ENCODE measurements around the gene ARHGEF16.

Gene ARHGEF16

DNA sequence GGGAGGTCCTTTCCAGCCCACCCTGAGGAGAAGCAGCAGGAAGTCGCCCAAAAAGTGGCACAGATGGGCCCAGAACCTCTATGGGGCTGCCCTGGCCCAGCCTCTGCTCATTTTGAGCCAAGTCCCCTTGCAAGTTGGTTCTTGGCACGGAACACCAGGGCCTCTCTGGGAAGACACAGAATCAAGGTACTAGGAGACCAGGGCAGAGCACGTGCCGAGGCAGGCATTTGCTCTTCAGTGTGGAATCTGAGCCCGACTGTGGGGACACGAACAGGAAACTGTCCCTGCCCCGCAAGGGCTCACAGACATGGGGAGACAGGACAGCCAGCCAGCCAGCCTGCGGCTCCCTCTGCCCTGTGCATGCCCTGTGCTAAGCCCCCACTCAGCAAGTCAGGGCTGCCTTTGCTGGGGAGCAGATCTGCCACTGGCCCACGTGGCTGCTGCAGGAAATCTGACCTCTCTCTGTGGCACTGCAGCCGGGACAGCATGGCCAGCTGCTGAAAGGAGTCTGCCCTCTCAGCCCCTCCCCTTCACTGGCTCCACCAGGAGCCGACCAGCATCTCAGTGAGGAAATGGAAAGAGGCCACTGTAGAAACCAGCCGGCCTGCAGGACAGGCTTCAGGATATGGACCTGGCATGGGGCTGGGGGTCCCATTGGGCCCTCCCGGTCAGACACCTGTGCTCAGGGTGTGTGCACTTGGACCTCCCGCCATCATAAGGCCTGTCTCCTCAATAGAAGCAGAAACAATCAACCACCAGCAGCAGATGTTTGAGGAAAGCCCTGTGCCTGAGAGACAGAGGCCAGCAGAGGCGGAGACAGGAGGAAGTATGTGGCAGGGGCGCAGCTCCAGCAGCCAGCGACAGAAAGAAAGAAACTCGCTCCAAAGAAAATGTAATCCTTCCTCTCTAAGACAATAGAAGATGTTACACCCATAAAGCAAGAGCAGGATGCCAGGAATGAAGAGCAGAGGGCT lies 3.7 kb downstream of the ARHGEF16 start:
- no peak for DNase-seq

DNA sequence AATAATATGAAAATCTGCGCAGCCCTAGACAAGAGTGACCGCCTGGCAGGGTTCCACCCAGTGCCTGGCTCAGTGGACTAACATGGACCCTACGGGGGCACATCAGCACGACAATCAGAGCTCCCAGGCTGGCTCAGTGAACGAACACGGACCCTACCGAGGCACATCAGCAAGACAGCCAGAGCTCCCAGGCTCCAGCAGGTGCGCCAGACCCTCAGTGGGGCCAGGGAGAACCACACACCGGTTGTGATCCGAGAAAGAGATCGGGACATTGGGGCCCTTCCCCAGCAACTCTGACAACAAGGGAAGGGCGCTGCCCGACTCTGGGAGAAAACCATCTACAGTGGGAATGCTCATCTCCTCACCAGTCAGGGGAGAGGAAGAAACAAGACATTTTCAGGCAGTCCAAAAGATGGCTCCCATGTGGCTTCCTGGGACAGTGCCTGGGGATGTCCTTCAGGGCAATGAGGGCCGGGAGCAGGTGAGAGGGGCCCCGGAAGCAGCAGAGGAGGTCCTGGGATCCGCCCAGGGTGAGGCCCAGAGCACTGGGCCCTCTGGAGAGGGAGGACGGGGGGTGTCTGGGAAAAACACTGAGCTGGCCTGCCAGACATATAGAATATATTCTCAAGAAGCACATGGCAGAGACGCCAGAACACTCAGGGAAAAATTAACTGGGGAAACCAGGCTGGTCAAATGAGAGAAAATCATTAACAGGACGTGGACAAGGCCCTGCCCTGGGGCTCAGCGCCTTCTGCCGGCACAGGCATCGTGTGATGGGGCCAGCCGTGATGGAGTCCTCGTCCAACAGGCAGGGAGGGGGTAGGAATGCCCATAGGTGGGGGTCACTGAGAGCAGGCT lies 4.8 kb downstream of the ARHGEF16 start:
- DNase-seq: no peak

DNA sequence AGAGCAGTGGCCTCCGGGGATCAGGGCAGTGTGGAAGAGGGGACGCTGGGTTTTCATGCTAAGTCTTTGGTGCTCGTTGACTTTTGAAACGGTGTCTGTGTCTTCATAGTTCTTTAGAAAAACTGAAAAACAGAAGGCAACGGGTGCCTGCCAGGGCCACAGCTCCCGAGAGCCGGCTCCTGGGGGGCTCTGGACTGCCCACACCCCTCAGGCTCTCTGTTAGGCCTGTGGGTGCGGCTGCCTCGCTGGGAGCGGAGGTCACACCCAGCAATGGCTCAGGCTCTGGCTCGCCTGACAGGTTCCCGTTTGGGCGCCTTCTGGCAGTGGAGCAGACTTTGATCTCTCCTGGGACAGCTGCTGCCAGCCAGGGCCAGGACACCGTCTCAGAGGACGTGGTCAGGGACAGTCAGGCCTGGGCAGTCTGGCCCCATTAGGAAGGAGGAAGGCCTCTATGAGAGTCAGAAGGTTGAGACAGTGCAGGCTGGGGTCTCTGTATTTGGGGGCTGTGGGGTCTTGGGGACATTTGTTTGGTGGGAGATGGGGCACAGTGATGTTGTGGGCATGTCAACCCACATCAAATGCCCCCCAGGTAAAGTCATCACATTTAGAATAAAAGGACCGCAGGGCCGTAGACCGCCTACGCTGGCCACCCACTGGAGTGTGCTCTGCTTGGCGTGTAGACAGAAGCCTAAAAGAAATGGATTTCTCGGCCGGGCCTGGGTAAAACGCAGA lies 5.6 kb downstream of the ARHGEF16 start:
- DNase-seq: no peak

DNA sequence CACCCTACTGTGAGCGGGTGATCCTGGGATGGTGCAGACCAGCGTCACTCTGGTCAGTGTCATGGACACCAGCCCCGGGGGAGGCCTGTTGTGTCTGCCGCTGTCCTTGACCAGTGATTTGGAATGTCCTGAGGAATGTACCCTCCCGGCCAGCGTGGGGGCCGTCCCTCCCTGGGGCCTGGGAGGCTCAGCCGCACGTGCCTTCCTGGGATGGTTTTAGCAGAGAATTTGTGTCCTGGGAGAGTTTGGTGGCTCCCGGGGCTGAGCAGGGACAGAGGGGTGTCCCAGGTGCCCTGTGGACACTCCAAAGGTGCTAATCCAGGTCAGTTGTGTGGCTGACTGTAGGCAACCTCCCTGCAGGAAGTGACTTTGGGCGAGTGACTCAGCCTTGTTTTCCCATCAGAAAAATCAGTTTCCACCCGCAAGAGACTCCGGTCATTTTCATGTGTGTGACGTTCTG lies 6.2 kb downstream of the ARHGEF16 start:
- no peak for DNase-seq

DNA sequence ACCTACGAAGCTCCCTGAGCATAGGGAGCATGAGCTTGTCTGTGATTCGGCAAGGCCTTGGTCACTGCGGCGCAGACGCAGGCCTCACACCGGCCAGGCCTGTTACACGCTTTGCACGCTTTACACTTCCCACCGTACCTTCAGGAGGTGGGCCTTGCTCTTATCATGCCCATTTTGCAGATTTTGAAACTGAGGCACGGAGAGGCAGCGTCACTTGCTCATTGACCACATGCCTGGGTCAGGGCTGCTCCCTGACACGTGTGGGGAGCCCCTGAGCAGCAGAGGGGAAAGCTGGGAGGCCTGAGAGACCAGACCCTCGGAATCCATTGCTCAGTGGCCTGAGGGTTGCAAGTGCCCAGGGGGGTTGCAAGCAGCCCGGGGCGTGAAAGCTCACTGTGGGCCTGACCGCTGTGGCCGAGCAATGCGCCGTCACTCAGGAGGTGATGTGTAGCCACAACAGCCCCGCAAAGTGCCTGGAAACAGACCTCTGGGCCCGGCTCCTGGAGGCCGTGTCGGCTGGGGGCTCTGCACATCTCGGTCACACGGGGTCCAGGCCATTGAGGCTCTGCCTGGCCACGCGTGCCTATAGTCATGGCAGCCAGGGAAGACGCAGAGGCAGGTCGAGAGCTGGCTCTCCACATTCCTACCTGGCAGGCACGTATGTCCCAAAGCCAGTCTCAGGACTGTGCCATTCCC lies 6.9 kb downstream of the ARHGEF16 start:
- no peak for DNase-seq

DNA sequence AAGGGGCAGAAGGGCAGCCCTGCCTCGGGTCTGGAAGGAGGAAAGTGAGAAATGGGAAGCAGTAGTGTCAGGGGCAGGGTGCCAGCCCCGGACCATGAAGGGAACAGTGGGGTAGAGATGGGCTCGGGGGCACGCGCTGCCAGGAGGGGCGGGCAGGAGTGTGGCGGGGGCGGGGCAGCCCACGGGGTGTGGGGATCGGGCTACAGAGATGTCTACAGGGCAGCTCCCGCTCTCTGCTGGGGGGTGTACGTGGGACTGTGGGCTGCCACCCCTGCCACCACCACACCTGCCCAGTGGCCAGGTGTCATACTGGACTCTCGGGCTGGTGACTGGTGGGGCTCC lies 7.4 kb downstream of the ARHGEF16 start:
- DNase-seq: no peak

DNA sequence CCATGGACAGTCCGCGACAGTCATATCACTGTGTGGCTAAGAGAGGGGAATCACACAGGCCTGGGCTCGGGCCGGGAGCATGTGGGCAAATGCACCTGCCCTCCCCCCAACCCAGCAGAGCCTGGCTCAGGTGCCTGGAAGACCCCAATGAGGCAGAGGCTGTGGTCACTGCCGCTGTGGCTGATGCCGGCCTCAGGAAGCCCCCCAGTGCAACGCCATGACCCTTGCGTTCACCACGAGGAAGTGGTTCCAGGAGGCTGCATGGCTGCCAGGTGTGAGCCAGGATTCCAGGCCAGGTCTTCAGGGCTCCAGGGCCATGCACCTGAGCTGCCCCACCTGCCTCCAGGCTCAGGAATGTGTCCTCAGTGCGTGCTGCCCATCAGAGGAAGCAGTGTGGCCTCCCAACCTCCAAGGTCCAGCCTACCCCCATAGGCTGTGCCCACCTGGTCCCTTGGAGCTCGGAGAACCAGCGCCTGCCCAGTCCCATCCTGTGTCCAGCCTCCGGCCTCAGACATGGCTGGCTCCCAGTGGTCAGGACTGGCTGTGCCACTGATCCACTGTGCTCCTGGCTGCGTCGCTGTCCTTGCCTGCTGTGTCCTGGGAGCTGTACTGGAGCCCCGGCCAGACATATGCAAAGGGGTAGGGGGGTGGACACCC lies 8.0 kb downstream of the ARHGEF16 start:
- no peak for DNase-seq

DNA sequence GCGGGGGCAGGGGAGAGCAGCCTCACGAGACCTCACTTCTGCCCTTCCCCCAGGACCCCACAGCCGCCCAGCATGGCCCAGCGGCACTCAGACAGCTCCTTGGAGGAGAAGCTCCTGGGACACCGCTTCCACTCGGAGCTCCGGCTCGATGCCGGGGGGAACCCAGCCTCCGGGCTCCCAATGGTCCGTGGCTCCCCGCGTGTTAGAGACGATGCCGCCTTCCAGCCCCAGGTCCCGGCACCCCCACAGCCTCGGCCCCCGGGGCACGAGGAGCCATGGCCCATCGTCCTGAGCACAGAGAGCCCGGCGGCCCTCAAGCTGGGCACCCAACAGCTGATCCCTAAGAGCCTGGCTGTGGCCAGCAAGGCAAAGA lies 8.5 kb downstream of the ARHGEF16 start:
- DNase-seq: no peak

DNA sequence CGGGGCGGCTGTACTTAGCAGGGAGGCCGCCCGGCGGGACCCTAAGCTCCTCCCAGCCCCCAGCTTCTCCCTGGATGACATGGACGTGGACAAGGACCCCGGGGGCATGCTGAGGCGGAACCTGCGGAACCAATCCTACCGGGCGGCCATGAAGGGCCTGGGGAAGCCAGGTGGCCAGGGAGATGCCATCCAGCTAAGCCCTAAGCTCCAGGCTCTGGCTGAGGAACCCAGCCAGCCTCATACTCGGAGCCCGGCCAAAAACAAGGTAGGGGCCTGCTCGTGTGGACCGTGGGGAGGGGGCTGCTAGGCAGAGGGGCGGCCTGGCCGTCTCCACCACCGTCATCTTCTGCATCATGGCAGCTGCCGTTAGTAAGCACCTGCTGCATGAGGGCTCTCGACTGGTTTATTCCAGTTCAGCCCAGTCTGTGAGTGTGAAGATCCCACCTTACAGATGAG lies 9.0 kb downstream of the ARHGEF16 start:
- DNase-seq: no peak

DNA sequence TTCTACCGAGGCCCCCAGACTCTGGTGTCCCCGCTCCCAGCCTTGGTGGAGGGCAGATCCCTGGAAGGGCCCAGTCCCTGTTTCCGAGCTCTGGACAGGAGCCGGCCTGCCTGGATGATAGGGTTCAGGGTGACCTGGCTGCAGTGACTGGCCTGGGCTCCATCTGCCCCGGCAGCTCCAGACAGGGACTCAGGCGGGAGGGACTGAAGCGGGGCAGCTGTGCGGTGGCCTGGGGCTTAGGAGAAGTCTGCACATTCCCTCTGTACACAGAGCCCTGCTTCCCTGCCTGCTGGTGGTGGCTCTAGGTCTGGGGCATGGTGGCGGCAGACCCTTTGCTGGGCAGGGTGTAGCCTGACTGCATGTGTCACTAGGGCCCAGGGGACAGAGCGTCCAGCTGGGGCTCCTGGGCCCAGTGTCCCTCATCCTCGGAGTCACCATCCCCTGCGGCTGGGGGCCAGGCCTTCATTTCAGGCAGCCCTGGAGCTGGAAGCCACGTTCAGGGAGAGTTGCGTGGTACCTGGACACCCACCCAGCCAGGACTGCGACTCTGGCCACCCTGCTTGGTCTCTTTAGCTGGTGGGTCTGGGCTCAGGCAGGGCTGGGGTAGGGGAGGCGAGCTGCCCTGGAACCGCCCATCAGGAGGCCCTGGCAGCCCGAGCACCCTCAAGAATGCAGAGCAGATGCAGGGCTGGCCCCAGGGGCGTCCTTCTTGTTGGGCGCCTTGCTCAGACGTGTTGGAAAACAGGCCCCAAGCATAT lies 9.6 kb downstream of the ARHGEF16 start:
- DNase-seq: no peak

DNA sequence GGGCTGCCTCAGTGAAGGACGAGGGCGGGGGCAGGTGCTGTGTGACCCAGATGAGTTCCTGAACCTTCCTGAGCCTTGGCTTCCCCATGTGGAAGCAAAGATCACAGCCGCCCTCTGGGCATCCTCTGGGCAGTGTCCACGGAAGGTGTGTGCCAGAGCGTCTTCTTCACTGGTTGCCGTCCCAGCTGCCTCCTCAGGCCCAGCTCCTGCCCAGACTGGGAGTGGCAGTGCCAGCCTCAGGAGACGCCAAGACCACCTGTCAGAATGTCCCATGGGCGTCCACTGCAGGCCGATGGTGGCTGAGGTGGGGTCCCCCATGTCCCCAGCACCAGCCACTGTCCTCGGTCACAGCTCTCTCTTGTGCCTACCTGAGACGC lies 10.2 kb downstream of the ARHGEF16 start:
- no peak for DNase-seq

DNA sequence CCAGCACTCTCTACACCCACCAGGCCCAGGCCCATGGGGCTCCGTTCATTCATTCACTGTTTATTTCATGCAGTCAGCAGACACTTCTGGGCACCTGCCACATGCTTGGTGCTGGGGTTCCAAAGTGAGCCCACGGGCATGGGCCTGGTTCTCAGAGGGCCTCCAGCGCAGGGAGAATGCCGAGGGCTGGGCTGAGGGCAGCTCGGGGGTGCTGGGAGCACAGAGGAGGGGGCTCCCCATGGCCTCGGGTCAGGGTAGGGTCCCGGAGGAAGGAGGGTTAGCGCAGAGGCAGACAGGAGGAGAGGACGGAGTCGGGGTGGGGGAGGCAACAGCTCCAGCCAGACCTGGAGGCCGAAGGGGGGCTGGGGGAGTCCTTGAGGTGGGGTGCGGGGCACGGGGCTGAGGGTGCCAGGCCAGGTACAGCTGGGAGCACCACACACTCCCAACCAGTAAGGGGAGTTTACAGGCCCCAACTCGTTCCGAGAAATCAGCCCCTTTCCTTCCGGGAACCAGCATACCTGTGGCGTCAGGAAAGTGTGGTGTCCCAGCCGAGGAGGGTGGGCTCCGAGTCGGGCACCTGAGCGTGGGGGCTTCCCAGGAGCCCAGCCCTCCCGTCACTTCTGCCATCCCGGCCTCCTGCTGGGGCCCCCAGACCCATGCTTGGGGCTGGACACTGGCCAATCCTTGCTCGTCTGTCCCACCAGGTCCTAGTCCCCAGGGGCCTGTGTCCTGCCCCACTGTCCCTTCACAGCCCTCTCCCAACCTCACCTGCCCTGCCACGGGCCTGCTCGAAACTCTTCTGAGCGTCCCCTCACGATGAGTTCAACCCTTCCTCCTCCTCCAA lies 10.8 kb downstream of the ARHGEF16 start:
- DNase-seq: no peak

DNA sequence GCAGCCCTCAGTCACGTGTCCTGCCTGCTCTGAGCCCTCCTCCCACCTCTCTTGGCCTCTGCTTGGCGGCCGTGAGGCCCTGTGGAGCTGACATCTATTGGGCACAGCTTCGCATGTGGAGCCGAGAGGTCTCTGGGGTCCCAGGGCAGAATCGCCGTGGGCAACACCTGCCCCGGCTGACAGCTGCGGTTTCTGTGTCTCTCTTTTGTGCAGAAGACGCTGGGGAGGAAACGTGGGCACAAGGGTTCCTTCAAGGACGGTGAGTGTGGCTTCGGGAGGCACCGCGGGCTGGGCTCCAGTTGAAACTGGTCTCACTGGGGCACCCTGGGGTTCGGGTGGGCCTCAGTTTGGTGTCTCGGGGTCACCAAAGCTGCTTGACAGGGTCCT lies 11.5 kb downstream of the ARHGEF16 start:
- DNase-seq: no peak

DNA sequence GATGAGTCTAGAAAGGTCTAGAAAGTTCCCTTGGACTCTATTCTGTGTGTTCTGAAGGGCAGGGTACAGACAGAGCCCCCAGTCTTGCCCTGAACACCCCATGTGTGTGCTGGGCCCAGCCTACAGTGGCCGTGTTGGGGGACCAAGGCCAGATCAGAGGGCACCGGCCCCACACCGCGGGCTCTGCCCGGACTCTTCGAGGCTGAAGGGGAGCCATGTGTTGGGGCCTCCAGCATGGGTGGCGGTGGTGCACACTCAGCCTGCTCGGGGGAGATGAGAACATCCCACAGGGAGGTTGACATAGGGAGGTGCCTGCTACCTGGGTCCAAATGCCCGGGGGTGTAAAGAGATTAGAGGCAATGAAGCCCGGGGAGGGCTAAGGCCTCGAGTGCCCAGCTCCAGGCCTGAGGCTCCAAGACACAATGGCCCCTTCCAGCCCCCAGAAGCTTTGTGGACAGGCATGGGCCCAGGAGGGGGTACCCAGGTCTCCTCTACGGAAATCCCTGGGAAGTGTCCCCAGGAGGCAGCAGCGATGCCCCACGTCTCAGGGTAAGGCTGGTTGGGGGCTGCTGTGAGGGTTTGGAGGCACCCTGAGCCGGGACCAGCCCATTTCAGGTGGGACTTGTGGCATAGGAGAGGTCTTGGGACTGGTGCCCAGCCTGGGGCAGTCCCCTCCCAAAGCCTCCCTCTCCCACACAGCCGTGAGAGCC lies 12.1 kb downstream of the ARHGEF16 start:
- no peak for DNase-seq

DNA sequence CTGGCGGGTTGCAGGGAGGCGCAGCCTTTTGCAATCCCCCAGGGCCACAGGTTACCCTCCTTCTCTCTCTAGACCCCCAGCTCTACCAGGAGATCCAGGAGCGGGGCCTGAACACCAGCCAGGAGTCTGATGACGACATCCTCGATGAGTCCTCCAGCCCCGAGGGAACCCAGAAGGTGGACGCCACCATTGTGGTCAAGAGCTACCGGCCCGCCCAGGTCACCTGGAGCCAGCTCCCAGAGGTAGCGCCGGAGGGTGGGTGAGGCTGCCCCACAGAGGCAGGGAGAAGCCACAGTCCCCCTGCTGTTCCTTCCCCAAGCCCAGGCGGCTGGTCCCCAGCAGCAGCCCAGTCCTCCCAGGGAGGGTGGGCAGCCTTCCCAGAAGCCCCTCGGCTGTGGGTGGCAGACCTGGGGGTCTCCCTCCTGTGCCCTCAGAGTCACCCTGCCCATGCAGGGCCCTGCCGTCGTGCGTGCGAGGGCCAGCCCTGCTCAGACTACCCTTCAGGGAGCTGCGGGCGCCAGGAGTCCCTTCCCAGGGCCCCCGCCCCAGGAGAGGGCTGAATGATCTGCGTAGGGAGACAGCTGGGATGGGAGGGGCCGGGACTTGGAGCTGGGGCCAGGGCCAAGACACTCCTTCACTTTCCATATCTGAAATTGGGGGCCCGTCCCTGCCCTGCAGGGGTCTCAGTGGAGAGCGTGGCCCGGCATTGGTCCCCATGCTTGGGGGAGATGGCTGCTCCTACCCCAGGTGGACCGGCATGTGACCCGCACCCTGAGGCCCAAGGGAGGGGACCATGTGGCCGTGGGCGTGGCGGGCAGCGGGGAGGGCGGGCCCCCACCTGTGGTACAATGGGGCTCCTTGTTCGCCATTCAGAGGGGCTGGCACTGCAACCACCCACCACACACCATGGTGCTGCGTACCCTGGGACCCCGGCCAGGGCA lies 12.9 kb downstream of the ARHGEF16 start:
- no peak for DNase-seq

DNA sequence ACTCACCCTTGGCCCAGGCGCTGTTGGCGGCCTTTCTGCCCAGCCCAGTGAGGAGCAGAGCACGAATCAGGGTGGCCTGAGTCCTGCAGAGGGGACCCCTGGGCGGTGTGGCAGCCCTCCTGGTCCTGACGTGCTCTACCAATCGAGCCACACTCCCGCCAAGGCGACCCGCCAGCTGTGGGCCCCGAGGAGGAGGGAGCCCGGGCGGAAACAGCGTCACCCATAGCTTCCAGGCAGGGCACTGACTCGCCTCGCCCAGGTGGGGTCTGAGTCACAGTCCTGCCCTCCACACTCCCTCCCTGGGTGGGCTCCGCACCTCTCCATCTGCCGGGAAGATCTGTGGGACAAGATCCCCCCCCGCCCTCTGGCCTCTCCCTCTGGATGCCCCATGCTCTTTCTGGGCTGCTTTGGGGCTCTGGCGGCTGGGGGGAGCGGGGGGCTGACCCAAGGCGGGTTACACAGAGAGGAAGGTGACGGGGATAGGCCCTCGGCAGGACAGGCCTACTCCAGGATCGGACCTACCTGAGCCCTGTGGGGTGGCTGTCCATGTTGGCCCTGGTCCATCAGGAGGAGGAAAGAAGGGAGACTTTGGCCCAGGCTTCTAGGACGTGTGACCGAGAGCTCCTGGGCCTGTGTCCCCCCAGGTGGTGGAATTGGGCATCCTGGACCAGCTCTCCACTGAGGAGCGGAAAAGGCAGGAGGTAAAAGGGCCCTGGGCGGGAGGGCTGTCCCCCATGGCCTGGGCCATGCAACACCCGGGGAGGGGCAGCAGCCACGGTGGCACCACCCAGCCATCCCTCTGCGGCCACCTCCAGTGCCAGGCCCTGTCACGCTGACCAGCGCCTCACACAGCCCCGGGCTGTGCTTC lies 14.0 kb downstream of the ARHGEF16 start:
- no peak for DNase-seq

DNA sequence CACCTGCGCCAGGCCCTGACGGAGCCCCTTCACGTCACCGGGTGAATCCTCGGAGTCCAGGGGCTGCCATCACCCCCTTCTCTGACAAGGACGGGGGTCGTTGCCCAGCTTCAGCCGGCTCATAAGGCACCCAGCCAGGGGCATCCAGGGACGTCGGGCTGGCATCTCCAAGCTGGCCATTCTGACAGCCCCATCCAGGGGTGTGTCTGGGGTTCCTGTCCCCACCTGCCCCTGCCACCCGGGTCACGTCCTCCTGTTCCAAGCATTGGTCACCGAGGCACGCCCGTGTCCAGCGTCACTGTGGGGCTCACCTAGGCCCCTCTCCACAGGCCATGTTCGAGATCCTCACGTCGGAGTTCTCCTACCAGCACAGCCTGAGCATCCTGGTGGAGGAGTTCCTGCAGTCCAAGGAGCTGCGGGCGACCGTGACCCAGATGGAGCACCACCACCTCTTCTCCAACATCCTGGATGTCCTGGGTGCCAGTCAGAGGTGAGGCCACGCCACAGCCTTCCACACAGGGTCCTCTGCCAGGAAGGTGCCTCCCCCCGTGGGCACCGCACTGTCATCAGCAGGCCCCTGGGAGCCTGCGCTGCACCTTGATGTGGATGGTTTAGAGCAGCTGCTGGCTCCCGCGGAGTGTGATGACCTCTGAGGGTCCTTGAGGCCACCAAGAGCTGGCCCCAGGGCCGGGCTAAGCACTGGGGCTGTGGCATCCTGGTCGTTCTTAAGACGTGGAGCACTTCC lies 14.8 kb downstream of the ARHGEF16 start:
- no peak for DNase-seq

All from CD4-positive, alpha-beta T cell treated with Interleukin-17A for 1 hour (primary cell).